PC-3 (cell line): ENCODE results near the gene DENND6A.

Experiments used
- CTCF ChIP-seq: fragments of 300-600 bp; sonication (generic); conservative IDR thresholded peaks from 2 replicates; pipeline ENCODE4 v1.5.1; 2017; ENCODE audit warnings: antibody characterized with exemption, low read depth, mild to moderate bottlenecking, low read length
- EZH2 ChIP-seq: fragments of 300-600 bp; sonication (generic); IDR thresholded peaks from one replicate; pipeline ENCODE4 v1.6.1; 2017; ENCODE audit warnings: antibody characterized with exemption, mild to moderate bottlenecking, low read length; ENCODE audit not compliant: unreplicated experiment
- EZH2phosphoT487 ChIP-seq: fragments of 300-600 bp; sonication (generic); IDR thresholded peaks from 2 replicates; pipeline ENCODE4 v1.6.1; 2018; ENCODE audit warnings: mild to moderate bottlenecking, antibody characterized with exemption, low read length, borderline replicate concordance

- TF ChIP-seq CTCF (no peak), EZH2phosphoT487 (no peak), EZH2 (no peak)
These were observed 96.3 kb downstream of the DENND6A start for GRCh38 chr3:57596495-57597126.
